Measurements from ENCODE around the gene BRIP1.

DNA sequence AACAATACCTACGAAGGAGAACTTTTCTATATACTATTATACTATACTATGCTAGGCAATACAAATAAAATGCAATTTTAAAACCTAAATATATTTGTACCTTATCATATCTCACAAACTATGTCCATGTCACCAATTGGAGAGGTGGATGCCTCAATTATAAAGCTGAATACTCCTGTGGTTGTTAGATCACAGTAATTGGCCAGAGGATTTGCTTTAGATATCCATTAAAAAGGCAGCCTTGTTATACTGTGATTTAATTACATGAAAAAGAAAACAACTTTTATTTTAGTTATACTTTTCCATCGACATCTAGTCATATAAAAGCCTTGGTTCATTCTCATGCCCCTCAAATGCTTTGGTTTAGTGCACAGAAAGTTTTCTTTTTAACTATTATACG is 129.3 kb downstream of the BRIP1 start:
- TF ChIP-seq POLR2A (IDR thresholded peaks at IDR 0.05; ENCODE audit: extremely low read depth, insufficient read length) = no peak
- TF ChIP-seq, protein P1, sequence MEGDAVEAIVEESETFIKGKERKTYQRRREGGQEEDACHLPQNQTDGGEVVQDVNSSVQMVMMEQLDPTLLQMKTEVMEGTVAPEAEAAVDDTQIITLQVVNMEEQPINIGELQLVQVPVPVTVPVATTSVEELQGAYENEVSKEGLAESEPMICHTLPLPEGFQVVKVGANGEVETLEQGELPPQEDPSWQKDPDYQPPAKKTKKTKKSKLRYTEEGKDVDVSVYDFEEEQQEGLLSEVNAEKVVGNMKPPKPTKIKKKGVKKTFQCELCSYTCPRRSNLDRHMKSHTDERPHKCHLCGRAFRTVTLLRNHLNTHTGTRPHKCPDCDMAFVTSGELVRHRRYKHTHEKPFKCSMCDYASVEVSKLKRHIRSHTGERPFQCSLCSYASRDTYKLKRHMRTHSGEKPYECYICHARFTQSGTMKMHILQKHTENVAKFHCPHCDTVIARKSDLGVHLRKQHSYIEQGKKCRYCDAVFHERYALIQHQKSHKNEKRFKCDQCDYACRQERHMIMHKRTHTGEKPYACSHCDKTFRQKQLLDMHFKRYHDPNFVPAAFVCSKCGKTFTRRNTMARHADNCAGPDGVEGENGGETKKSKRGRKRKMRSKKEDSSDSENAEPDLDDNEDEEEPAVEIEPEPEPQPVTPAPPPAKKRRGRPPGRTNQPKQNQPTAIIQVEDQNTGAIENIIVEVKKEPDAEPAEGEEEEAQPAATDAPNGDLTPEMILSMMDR (IDR thresholded peaks at IDR 0.05; ENCODE audit: low read depth, low read length) = no peak
- TF ChIP-seq, protein P2, sequence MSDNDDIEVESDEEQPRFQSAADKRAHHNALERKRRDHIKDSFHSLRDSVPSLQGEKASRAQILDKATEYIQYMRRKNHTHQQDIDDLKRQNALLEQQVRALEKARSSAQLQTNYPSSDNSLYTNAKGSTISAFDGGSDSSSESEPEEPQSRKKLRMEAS (IDR thresholded peaks at IDR 0.05; ENCODE audit: low read depth, low read length) = no peak

Measured in NB4 (cell line).